Measurements from ENCODE around the gene MYL4.

- TF ChIP-seq, protein P1, sequence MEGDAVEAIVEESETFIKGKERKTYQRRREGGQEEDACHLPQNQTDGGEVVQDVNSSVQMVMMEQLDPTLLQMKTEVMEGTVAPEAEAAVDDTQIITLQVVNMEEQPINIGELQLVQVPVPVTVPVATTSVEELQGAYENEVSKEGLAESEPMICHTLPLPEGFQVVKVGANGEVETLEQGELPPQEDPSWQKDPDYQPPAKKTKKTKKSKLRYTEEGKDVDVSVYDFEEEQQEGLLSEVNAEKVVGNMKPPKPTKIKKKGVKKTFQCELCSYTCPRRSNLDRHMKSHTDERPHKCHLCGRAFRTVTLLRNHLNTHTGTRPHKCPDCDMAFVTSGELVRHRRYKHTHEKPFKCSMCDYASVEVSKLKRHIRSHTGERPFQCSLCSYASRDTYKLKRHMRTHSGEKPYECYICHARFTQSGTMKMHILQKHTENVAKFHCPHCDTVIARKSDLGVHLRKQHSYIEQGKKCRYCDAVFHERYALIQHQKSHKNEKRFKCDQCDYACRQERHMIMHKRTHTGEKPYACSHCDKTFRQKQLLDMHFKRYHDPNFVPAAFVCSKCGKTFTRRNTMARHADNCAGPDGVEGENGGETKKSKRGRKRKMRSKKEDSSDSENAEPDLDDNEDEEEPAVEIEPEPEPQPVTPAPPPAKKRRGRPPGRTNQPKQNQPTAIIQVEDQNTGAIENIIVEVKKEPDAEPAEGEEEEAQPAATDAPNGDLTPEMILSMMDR (IDR thresholded peaks at IDR 0.05): no peak
- TF ChIP-seq REST (IDR thresholded peaks at IDR 0.05; ENCODE audit: insufficient read depth in 1 of 2, low read depth in 2 of 2, low read length in 1 of 2) (no peak), TCF7L2 (IDR thresholded peaks at IDR 0.05; ENCODE audit: low read depth, low read length) (no peak), POLR2AphosphoS5 (IDR thresholded peaks at IDR 0.05; ENCODE audit: low read depth, low read length) (no peak)
Measured at GRCh38 chr17:47262586-47262985, 53.4 kb downstream of the MYL4 start.
